ENCODE measurements around the gene EDN1.

DNA sequence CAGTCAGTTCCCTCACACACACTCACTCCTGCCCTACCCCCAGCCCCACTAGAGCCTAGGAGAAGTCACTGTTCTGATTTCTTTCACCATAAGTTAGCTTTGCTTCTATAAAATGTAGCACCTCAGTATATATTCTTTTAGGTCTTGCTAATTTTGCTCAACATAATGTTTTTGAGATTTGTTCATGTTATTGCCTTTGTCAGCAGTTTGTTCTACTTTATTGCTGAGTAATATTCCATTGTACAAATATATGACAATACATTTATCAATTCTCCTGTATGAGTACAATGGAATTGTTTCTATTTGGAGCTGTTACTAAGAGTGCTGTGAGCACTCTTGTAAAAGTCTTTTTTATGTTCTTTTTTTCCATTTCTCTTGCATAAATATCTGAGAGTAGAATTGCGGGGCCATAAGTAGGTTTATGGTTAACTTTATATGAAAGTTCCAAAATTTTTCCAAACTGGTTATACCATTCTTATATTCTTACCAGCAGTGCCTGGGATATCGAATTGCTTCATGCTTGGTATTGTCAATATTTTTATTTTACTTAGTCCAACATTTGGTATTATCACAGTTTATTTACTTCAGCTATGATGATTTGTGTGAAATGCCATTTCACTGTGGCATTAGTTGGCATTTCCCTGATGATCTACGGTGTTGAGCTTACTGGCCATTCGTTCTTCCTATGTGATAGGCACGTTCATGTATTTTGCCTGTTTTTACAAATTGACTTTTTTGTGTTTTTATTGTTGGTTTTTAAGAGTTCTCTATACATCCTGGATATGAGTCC lies 25.3 kb downstream of the EDN1 start:
- TF ChIP-seq EP300 (IDR thresholded peaks at IDR 0.05; ENCODE audit: borderline replicate concordance in 1 of 2, control insufficient read depth in 1 of 2, low read depth in 2 of 2, low read length in 2 of 2) (no peak), NR2C2 (IDR thresholded peaks at IDR 0.05; ENCODE audit: borderline replicate concordance, control insufficient read depth, insufficient read length, low read depth) (no peak), RCOR1 (conservative IDR thresholded peaks at IDR 0.05; ENCODE audit: low read depth, low read length) (no peak)
